WTC11 (cell line): ENCODE measurements around the gene KRTAP10-7. TPM values are rescaled to one million over a fixed set of nuclear protein-coding genes. Genes with fewer than 3 reads are reported as not detected.

Experiments used
- ATAC-seq: fragments of 200-7000 bp; cut with Tn5 transposase; 2 replicates; pipeline ENCODE4 v1.10.0; 2021; ENCODE audit warnings: mild to moderate bottlenecking, moderate library complexity
- CTCF ChIA-PET: fragments of 300-600 bp; sonication (Branson Sonifier 250); formaldehyde crosslinking; loops from one replicate; lab custom pipeline; 2021; ENCODE audit warnings: antibody characterized with exemption; lab: Charles Lee
- POLR2A ChIA-PET: fragments of 350-600 bp; sonication (Branson Sonifier 250); formaldehyde crosslinking; loops from one replicate; lab custom pipeline; 2021; ENCODE audit warnings: antibody characterized with exemption; lab: Charles Lee
- DNase-seq: peaks from one replicate; pipeline ENCODE4 v3.0.0; 2021; ENCODE audit warnings: low spot score
- H3K27ac Mint-ChIP-seq: 2 replicates; pipeline ENCODE4 v1.8.0; 2021; ENCODE audit warnings: mixed read lengths
- H3K27me3 Mint-ChIP-seq: 2 replicates; pipeline ENCODE4 v1.8.0; 2021; ENCODE audit warnings: low read depth, mild to moderate bottlenecking, moderate library complexity, mixed read lengths
- H3K36me3 Mint-ChIP-seq: 2 replicates; pipeline ENCODE4 v1.8.0; 2021; ENCODE audit warnings: mixed read lengths
- H3K4me1 Mint-ChIP-seq: 2 replicates; pipeline ENCODE4 v1.8.0; 2022; ENCODE audit warnings: mixed read lengths
- H3K4me3 Mint-ChIP-seq: 2 replicates; pipeline ENCODE4 v1.8.0; 2021; ENCODE audit warnings: mild to moderate bottlenecking, moderate library complexity, mixed read lengths
- H3K9me3 Mint-ChIP-seq: 2 replicates; pipeline ENCODE4 v1.8.0; 2021; ENCODE audit warnings: mixed read lengths
- CBFB ChIP-seq: sonication (generic); formaldehyde crosslinking; IDR thresholded peaks from 2 replicates; pipeline ENCODE4 v1.8.1; 2022; ENCODE audit warnings: mild to moderate bottlenecking, low read depth, missing genetic modification reagents
- E2F1 ChIP-seq: sonication (generic); formaldehyde crosslinking; IDR thresholded peaks from 2 replicates; pipeline ENCODE4 v1.8.0; 2022; ENCODE audit warnings: mild to moderate bottlenecking, missing genetic modification reagents
- EMX1 ChIP-seq: fragments of 250-450 bp; sonication (Bioruptor Pico); IDR thresholded peaks from 2 replicates; pipeline ENCODE4 v1.8.0; 2021; ENCODE audit warnings: mild to moderate bottlenecking
- MYBL2 ChIP-seq: sonication (generic); formaldehyde crosslinking; IDR thresholded peaks from 2 replicates; pipeline ENCODE4 v1.8.1; 2023; ENCODE audit warnings: mild to moderate bottlenecking, moderate library complexity, missing genetic modification reagents
- NFATC4 ChIP-seq: fragments of 250-450 bp; sonication (Bioruptor Pico); IDR thresholded peaks from 2 replicates; pipeline ENCODE4 v1.9.0; 2021; ENCODE audit warnings: mild to moderate bottlenecking
- RELA ChIP-seq: sonication (generic); formaldehyde crosslinking; IDR thresholded peaks from 2 replicates; pipeline ENCODE4 v1.8.1; 2022; ENCODE audit warnings: missing genetic modification reagents, mild to moderate bottlenecking, borderline replicate concordance
- RORB ChIP-seq: fragments of 250-450 bp; sonication (Bioruptor Pico); IDR thresholded peaks from 2 replicates; pipeline ENCODE4 v1.9.0; 2021; ENCODE audit warnings: mild to moderate bottlenecking
- TCF7 ChIP-seq: sonication (generic); formaldehyde crosslinking; IDR thresholded peaks from 2 replicates; pipeline ENCODE4 v1.8.0; 2022; ENCODE audit warnings: mild to moderate bottlenecking, low read depth, missing genetic modification reagents, moderate library complexity
- ZNF532 ChIP-seq: fragments of 250-450 bp; sonication (Bioruptor Pico); IDR thresholded peaks from 2 replicates; pipeline ENCODE4 v1.9.0; 2021; ENCODE audit warnings: mild to moderate bottlenecking, borderline replicate concordance
- total RNA-seq: library from RNA; stranded (reverse); gene quantifications from 3 replicates; pipeline ENCODE4 v1.2.3, GENCODE V29; 2021
- TF ChIP-seq, protein P1 (sequence below): sonication (generic); formaldehyde crosslinking; IDR thresholded peaks from 2 replicates; pipeline ENCODE4 v1.8.1; 2023; ENCODE audit warnings: mild to moderate bottlenecking, missing genetic modification reagents
- TF ChIP-seq, protein P2 (sequence below): fragments of 250-450 bp; sonication (Bioruptor Pico); IDR thresholded peaks from 2 replicates; pipeline ENCODE4 v1.8.0; 2021; ENCODE audit warnings: mild to moderate bottlenecking

KRTAP10-7 gene
- total RNA-seq, 1 experiment from 2014 or later = not detected

GRCh38 chr21:44611551-44611950, 11.2 kb downstream of the KRTAP10-7 start:
- POLR2A ChIA-PET = no interaction called here
- H3K27ac Mint-ChIP-seq = no peak overlapping the region
- no peak for ATAC-seq
- DNase-seq = no peak
- H3K27me3 Mint-ChIP-seq = peaks cover 4% of the 10 kb centered on the region
- peaks cover 16% of the 10 kb centered on the region for H3K4me1 Mint-ChIP-seq
- peaks cover 33% of the 10 kb centered on the region for H3K9me3 Mint-ChIP-seq
- peaks cover 33% of the 10 kb centered on the region for H3K36me3 Mint-ChIP-seq
- H3K4me3 Mint-ChIP-seq = no peak overlapping the region
- CTCF ChIA-PET = no interaction called here
- TF ChIP-seq, protein P1, sequence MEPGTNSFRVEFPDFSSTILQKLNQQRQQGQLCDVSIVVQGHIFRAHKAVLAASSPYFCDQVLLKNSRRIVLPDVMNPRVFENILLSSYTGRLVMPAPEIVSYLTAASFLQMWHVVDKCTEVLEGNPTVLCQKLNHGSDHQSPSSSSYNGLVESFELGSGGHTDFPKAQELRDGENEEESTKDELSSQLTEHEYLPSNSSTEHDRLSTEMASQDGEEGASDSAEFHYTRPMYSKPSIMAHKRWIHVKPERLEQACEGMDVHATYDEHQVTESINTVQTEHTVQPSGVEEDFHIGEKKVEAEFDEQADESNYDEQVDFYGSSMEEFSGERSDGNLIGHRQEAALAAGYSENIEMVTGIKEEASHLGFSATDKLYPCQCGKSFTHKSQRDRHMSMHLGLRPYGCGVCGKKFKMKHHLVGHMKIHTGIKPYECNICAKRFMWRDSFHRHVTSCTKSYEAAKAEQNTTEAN = no peak
- TF ChIP-seq MYBL2 (CRISPR knock-in tag) = no peak
- TF ChIP-seq RORB (CRISPR knock-in tag) = no peak
- TF ChIP-seq E2F1 (CRISPR knock-in tag) = no peak
- no peak for TF ChIP-seq NFATC4 (CRISPR knock-in tag)
- no peak for TF ChIP-seq ZNF532 (CRISPR knock-in tag)
- no peak for TF ChIP-seq TCF7 (CRISPR knock-in tag)

GRCh38 chr21:44612029-44612486, 11.7 kb downstream of the KRTAP10-7 start, which contains the start of gene KRTAP10-8:
KRTAP10-8 (plus strand) TSS chr21:44612079; CDS start chr21:44612101, 22 bp downstream.
- TF ChIP-seq EMX1 (CRISPR knock-in tag) = no peak
- TF ChIP-seq RELA (CRISPR knock-in tag) = 0 out of 2 replicates have a peak, but pooled peaks have one; percentile 54
- H3K27ac Mint-ChIP-seq = no peak within 1 kb of the TSS
- ChIA-PET POLR2A (no interaction called here), CTCF (no interaction called here)
- peaks cover 33% of the 10 kb centered on the region for H3K36me3 Mint-ChIP-seq
- H3K27me3 Mint-ChIP-seq = peaks cover 4% of the 10 kb centered on the region
- no peak for ATAC-seq
- no peak for DNase-seq
- H3K4me3 Mint-ChIP-seq = no peak within 1 kb of the TSS
- peaks cover 31% of the 10 kb centered on the region for H3K9me3 Mint-ChIP-seq
- H3K4me1 Mint-ChIP-seq = peaks cover 19% of the 10 kb centered on the region

DNA sequence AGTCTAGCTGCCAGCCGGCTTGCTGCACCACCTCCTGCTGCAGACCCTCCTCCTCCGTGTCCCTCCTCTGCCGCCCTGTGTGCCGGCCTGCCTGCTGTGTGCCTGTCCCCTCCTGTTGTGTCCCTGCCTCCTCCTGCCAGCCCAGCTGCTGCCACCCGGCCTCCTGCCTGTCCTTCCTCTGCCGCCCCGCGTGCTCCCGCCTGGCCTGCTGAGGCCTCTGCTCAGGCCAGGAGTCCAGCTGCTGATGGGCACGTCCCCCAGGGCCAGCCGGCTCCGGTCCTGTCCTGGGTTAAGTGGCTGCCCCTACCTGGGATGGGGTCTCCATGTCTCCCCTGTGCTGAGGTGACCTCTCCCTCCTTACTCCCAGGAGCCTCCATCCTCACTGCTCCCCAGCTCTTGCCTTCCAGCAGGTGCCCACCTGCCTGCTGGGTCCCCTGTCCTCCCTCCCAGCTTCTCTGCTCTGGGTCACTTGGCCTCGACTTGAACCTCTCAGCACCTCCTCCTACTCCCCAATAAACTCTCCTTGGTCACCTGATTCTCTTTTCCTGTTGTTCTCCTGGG, 12.4 kb downstream of the KRTAP10-7 start:
- H3K27me3 Mint-ChIP-seq = peaks cover 4% of the 10 kb centered on the region
- H3K4me3 Mint-ChIP-seq = no peak overlapping the region
- ATAC-seq = no peak
- H3K36me3 Mint-ChIP-seq = peaks cover 33% of the 10 kb centered on the region
- TF ChIP-seq, protein P2, sequence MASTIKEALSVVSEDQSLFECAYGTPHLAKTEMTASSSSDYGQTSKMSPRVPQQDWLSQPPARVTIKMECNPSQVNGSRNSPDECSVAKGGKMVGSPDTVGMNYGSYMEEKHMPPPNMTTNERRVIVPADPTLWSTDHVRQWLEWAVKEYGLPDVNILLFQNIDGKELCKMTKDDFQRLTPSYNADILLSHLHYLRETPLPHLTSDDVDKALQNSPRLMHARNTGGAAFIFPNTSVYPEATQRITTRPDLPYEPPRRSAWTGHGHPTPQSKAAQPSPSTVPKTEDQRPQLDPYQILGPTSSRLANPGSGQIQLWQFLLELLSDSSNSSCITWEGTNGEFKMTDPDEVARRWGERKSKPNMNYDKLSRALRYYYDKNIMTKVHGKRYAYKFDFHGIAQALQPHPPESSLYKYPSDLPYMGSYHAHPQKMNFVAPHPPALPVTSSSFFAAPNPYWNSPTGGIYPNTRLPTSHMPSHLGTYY (CRISPR knock-in tag) = no peak
- TF ChIP-seq RELA (CRISPR knock-in tag) = 0 out of 2 replicates have a peak, but pooled peaks have one; percentile 5
- TF ChIP-seq CBFB (CRISPR knock-in tag) = no peak
- TF ChIP-seq, all 79 proteins: peak for 1
- CTCF ChIA-PET = no interaction called here
- peaks cover 23% of the 10 kb centered on the region for H3K4me1 Mint-ChIP-seq
- no peak for DNase-seq
- POLR2A ChIA-PET = no interaction called here
- H3K27ac Mint-ChIP-seq = peak overlapping the region; percentile 72
- H3K9me3 Mint-ChIP-seq = peaks cover 31% of the 10 kb centered on the region
